H9 (cell line): ENCODE results near the gene HDHD3. TPM values are rescaled to one million over a fixed set of nuclear protein-coding genes. Genes with fewer than 3 reads are reported as not detected.

Experiments
- DNase-seq: peaks from one replicate; pipeline ENCODE4 v3.0.0-alpha.2; 2017
- H2AFZ ChIP-seq: one replicate; pipeline ENCODE4 v1.6.1; 2013; ENCODE audit warnings: mild to moderate bottlenecking, low read length, control low read depth, moderate library complexity
- H2AK5ac ChIP-seq: 2 replicates; pipeline ENCODE4 v1.6.1; 2013; ENCODE audit warnings: low read length, control low read depth, mixed read lengths; ENCODE audit not compliant: insufficient read length
- H2BK120ac ChIP-seq: one replicate; pipeline ENCODE4 v1.6.1; 2013; ENCODE audit warnings: low read depth, mild to moderate bottlenecking, low read length, control low read depth, inconsistent platforms; ENCODE audit not compliant: poor library complexity, severe bottlenecking
- H2BK12ac ChIP-seq: 2 replicates; pipeline ENCODE4 v1.6.1; 2013; ENCODE audit warnings: low read length, control low read depth, mixed read lengths, low read depth; ENCODE audit not compliant: insufficient read length
- H2BK15ac ChIP-seq: 2 replicates; pipeline ENCODE4 v1.6.1; 2013; ENCODE audit warnings: low read depth, low read length, control low read depth
- H2BK20ac ChIP-seq: one replicate; pipeline ENCODE4 v1.6.1; 2013; ENCODE audit warnings: low read depth, mild to moderate bottlenecking, low read length, control low read depth, inconsistent platforms; ENCODE audit not compliant: poor library complexity, severe bottlenecking
- H2BK5ac ChIP-seq: 2 replicates; pipeline ENCODE4 v1.6.1; 2013; ENCODE audit warnings: low read length, control low read depth, mixed read lengths; ENCODE audit not compliant: insufficient read length
- H3K14ac ChIP-seq: 2 replicates; pipeline ENCODE4 v1.6.1; 2013; ENCODE audit warnings: low read length, control low read depth; ENCODE audit not compliant: insufficient read depth
- H3K18ac ChIP-seq: 2 replicates; pipeline ENCODE4 v1.6.1; 2013; ENCODE audit warnings: low read depth, mild to moderate bottlenecking, mixed read lengths, low read length, control low read depth; ENCODE audit not compliant: insufficient read length
- H3K23ac ChIP-seq: 2 replicates; pipeline ENCODE4 v1.6.1; 2013; ENCODE audit warnings: low read length, control low read depth, mixed read lengths, low read depth; ENCODE audit not compliant: insufficient read length
- H3K23me2 ChIP-seq: 2 replicates; pipeline ENCODE4 v1.6.1; 2013; ENCODE audit warnings: low read depth, mild to moderate bottlenecking, mixed read lengths, low read length, control low read depth; ENCODE audit not compliant: insufficient read length, poor library complexity, severe bottlenecking
- H3K27ac ChIP-seq: 2 replicates; pipeline ENCODE4 v1.5.1; 2013; ENCODE audit warnings: low read length, control low read depth, mixed read lengths, low read depth; ENCODE audit not compliant: insufficient read length
- H3K27me3 ChIP-seq: 2 replicates; pipeline ENCODE4 v1.6.1; 2013; ENCODE audit warnings: low read length, control low read depth, inconsistent platforms; ENCODE audit not compliant: insufficient read depth
- H3K4ac ChIP-seq: 2 replicates; pipeline ENCODE4 v1.6.1; 2013; ENCODE audit warnings: low read depth, mild to moderate bottlenecking, control low read depth, inconsistent platforms, low read length, moderate library complexity
- H3K4me1 ChIP-seq: 2 replicates; pipeline ENCODE4 v1.6.1; 2013; ENCODE audit warnings: low read length, control low read depth, inconsistent platforms; ENCODE audit not compliant: insufficient read depth
- H3K4me2 ChIP-seq: 2 replicates; pipeline ENCODE4 v1.6.1; 2013; ENCODE audit warnings: low read length, control low read depth, mixed read lengths; ENCODE audit not compliant: insufficient read length, insufficient read depth
- H3K56ac ChIP-seq: 2 replicates; pipeline ENCODE4 v1.6.1; 2013; ENCODE audit warnings: low read depth, mild to moderate bottlenecking, mixed read lengths, low read length, control low read depth; ENCODE audit not compliant: insufficient read length
- H3K79me1 ChIP-seq: 2 replicates; pipeline ENCODE4 v1.6.1; 2013; ENCODE audit warnings: low read depth, mild to moderate bottlenecking, moderate library complexity, low read length, control low read depth, inconsistent platforms; ENCODE audit not compliant: insufficient read depth, poor library complexity, severe bottlenecking
- H3K79me2 ChIP-seq: 2 replicates; pipeline ENCODE4 v1.6.1; 2013; ENCODE audit warnings: low read length, control low read depth, inconsistent platforms; ENCODE audit not compliant: insufficient read depth
- H3K9ac ChIP-seq: 2 replicates; pipeline ENCODE4 v1.6.1; 2013; ENCODE audit warnings: low read length, control low read depth, mixed read lengths; ENCODE audit not compliant: insufficient read length; ENCODE audit errors: extremely low read depth
- H3K9me3 ChIP-seq: one replicate; pipeline ENCODE4 v1.6.1; 2013; ENCODE audit warnings: low read depth, low read length, inconsistent platforms; ENCODE audit not compliant: control insufficient read depth
- H3T11ph ChIP-seq: one replicate; pipeline ENCODE4 v1.6.1; 2013; ENCODE audit warnings: mild to moderate bottlenecking, low read length, control low read depth, inconsistent platforms
- H4K20me1 ChIP-seq: one replicate; pipeline ENCODE4 v1.6.1; 2013; ENCODE audit not compliant: control insufficient read depth, insufficient read length, insufficient read depth
- H4K5ac ChIP-seq: 2 replicates; pipeline ENCODE4 v1.6.1; 2013; ENCODE audit warnings: low read depth, mild to moderate bottlenecking, mixed read lengths, low read length, control low read depth; ENCODE audit not compliant: insufficient read length
- H4K8ac ChIP-seq: replicated peaks from 2 replicates; pipeline ENCODE4 v1.6.1; 2013; ENCODE audit warnings: low read length, control low read depth, mixed read lengths, low read depth; ENCODE audit not compliant: insufficient read length
- H4K91ac ChIP-seq: 2 replicates; pipeline ENCODE4 v1.6.1; 2013; ENCODE audit warnings: low read depth, mild to moderate bottlenecking, moderate library complexity, mixed read lengths, low read length, control low read depth; ENCODE audit not compliant: insufficient read length
- H3K27ac Mint-ChIP-seq, 3 experiments: 2 replicates in 2 of 3; 3 replicates in 1 of 3; pipeline ENCODE4 v1.8.0; 2020 to 2021; ENCODE audit warnings: mixed read lengths in 3 of 3, mild to moderate bottlenecking in 1 of 3, moderate library complexity in 1 of 3
- H3K27me3 Mint-ChIP-seq: 2 replicates; pipeline ENCODE4 v1.8.0; 2021; ENCODE audit warnings: low read depth, mild to moderate bottlenecking, moderate library complexity, mixed read lengths
- H3K36me3 Mint-ChIP-seq, 3 experiments: 2 replicates in 2 of 3; 3 replicates in 1 of 3; pipeline ENCODE4 v1.8.0; 2020 to 2021; ENCODE audit warnings: low read depth in 3 of 3, mixed read lengths in 3 of 3; ENCODE audit not compliant: insufficient read depth in 1 of 3
- H3K4me1 Mint-ChIP-seq, 2 experiments: 2 replicates each; pipeline ENCODE4 v1.8.0; 2020; ENCODE audit warnings: mixed read lengths in 2 of 2
- H3K4me3 Mint-ChIP-seq, 2 experiments: 2 replicates in 1 of 2; 3 replicates in 1 of 2; pipeline ENCODE4 v1.8.0; 2020 to 2021; ENCODE audit warnings: mild to moderate bottlenecking in 2 of 2, mixed read lengths in 2 of 2, moderate library complexity in 1 of 2
- H3K9me3 Mint-ChIP-seq, 2 experiments: 2 replicates in 1 of 2; 3 replicates in 1 of 2; pipeline ENCODE4 v1.8.0; 2020; ENCODE audit warnings: mild to moderate bottlenecking in 2 of 2, mixed read lengths in 2 of 2, moderate library complexity in 1 of 2
- WGBS: extraction: QIAGEN DNeasy Blood & Tissue Kit; methylation state at CpG from one replicate; pipeline ENCODE4 v1.1.7; 2013; ENCODE audit warnings: missing lambda C conversion rate, low lambda C conversion rate, mixed read lengths; ENCODE audit not compliant: insufficient read length; ENCODE audit errors: extremely low coverage; 5-methylcytosine and 5-hydroxymethylcytosine counted together
- total RNA-seq: library from RNA; stranded (reverse); gene quantifications from 2 replicates; pipeline ENCODE4 v1.2.1, GENCODE V29; 2021
- TF ChIP-seq, protein P1 (sequence below): fragments of 200-600 bp; sonication (generic); conservative IDR thresholded peaks from 3 replicates; pipeline ENCODE4 v1.8.0; 2021; ENCODE audit warnings: antibody characterized with exemption, mild to moderate bottlenecking

HDHD3 gene
- total RNA-seq, 1 experiment from 2014 or later = 10.9 TPM

DNA sequence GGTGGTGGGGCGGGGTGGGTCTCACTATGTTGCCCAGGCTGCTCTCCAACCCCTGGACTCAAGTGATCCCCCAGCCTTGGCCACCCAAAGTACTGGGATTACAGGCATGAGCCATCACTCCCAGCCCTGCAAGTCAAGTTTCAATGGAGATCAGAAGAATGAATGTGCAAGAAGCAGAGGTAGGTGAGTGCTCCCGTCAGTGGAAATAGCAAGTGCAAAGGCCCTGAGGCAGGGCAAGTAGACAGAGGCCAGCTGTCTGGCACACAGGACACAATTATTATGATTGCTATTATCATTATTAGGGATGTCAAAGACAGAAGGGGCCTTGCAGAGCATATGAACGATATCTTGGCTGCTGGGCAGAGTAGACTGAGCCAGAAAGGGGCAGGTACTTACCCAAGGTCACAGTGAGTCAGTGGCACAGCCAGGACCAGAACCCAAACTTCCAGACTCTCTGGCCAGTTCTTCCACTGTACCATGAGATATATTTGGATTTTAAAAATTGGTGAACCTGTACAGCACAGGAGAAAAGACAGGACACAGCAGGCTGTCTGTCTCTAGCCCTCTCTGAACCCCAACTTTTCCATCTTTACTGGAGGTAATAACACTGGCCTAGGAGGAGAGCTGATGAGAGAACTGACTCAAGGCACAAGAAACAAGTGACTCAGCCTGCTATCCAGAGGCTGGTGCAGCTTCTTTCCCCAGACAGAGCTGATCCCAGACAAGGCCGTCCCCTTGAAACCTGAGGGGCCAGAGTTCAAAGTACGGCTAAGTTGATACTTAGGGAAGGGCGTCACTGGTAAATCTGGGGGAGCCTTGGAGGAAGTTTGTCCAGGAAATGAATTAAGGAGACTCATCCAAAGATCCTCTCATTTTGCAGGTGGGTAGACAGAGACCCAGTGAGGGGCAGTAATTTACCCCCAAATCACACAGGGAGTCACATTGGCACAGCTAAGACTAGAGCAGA, 1.4 kb downstream of the HDHD3 start:
- H3K27me3 ChIP-seq = no peaks in the 10 kb centered on the region
- no peak overlapping the region for H3K4ac ChIP-seq
- Mint-ChIP-seq H3K27ac (no peak overlapping the region; a peak in 1 of 7 replicates), H3K4me1 (peaks cover 6 to 23% of the 10 kb centered on the region in 2 experiments), H3K4me3 (peak overlapping the region; percentile 88 to 96), H3K36me3 (peaks cover 0 to 20% (median 18%) of the 10 kb centered on the region in 3 experiments; a peak in 6 of 7 replicates), H3K27me3 (no peaks in the 10 kb centered on the region), H3K9me3 (no peaks in the 10 kb centered on the region)
- no peak overlapping the region for H2BK5ac ChIP-seq
- H2BK12ac ChIP-seq = no peak overlapping the region
- no peak overlapping the region for H3K9ac ChIP-seq
- peaks cover 6% of the 10 kb centered on the region for H3K23me2 ChIP-seq
- H4K8ac ChIP-seq = no peak overlapping the region
- no peak overlapping the region for H4K5ac ChIP-seq
- no peak overlapping the region for H3K56ac ChIP-seq
- H3K18ac ChIP-seq = no peak overlapping the region
- H3K27ac ChIP-seq = no peak overlapping the region
- no peaks in the 10 kb centered on the region for H3K79me1 ChIP-seq
- peak overlapping the region; percentile 19 for H3K4me2 ChIP-seq
- H3K23ac ChIP-seq = no peak overlapping the region
- TF ChIP-seq, protein P1, sequence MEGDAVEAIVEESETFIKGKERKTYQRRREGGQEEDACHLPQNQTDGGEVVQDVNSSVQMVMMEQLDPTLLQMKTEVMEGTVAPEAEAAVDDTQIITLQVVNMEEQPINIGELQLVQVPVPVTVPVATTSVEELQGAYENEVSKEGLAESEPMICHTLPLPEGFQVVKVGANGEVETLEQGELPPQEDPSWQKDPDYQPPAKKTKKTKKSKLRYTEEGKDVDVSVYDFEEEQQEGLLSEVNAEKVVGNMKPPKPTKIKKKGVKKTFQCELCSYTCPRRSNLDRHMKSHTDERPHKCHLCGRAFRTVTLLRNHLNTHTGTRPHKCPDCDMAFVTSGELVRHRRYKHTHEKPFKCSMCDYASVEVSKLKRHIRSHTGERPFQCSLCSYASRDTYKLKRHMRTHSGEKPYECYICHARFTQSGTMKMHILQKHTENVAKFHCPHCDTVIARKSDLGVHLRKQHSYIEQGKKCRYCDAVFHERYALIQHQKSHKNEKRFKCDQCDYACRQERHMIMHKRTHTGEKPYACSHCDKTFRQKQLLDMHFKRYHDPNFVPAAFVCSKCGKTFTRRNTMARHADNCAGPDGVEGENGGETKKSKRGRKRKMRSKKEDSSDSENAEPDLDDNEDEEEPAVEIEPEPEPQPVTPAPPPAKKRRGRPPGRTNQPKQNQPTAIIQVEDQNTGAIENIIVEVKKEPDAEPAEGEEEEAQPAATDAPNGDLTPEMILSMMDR = no peak
- no peak overlapping the region for H3T11ph ChIP-seq
- DNase-seq = no peak
- no peaks in the 10 kb centered on the region for H3K9me3 ChIP-seq
- H4K91ac ChIP-seq = no peak overlapping the region
- no CpG with 5 or more reads among the region's 6 CpGs for WGBS
- H3K79me2 ChIP-seq = no peaks in the 10 kb centered on the region
- no peak overlapping the region for H2BK15ac ChIP-seq
- H2AFZ ChIP-seq = no peak overlapping the region
- no peak overlapping the region for H2BK120ac ChIP-seq
- H3K14ac ChIP-seq = no peak overlapping the region
- no peak overlapping the region for H2BK20ac ChIP-seq
- H3K4me1 ChIP-seq = no peaks in the 10 kb centered on the region
- no peak overlapping the region for H2AK5ac ChIP-seq
- no peaks in the 10 kb centered on the region for H4K20me1 ChIP-seq
